Measurements from ENCODE around the gene ZNF273.
"Not testable (repeated sequence)": the region's sequence is repeated elsewhere in the genome, so short reads cannot be mapped to it uniquely, and the experiment has no call there.

The ZNF273 gene

DNA sequence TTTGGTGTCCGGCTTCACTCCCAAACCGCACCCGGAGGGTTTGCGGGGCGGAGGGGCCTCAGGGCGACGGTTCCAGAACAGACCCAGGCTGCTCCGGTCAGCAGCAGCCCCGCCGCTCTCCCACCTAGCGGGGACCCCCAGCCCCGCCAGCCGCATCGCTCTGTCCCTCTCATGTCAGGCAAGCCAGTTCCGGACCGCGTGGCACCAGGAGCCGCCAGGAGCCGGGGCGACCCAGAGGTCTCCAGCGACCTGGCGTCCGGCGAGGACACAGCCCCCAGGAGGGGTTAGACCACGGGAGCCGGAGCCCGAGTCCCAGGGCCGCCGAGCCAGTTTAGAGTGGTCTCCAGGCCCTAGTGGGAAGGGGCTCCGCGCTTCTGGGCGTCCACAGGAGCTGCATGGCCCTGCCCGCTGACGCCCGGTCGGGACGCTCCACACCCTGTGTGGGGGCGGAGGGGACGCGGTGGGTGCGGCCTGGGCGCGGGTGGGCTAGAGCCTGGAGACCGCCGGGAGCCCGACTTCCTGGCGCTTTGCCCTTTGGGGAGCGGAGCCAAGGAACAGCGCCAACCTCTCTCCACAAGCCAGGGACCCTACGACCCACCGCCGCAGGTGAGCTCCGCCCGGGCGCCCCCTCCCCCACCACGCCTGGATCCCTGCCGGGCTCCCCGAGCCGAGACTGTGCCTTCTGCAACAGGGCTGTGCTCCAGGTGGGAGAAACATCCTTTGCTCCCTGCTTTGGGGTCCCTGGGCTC is 44.4 kb downstream of the ZNF273 start:
- no peak for DNase-seq

- not testable (repeated sequence) for DNase-seq
These were observed 45.7 kb downstream of the ZNF273 start for GRCh38 chr7:64948774-64949173.

DNA sequence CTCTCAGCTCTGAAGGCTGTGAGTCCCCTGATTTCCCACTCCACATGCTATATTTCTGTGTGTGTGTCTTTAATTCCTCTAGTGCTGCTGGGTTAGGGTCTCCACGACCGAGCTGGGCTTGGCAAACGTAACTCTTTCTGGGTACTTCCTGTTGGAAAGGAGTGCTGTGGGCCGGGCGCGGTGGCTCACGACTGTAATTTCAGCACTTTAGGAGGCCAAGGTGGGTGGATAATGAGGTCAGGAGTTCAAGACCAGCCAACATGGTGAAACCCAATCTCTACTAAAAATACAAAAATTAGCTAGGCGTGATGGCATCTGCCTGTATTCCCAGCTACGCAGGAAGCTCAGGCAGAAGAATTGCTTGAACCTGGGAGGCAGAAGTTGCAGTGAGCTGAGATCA is 47.6 kb downstream of the ZNF273 start:
- not testable (repeated sequence) for DNase-seq

GRCh38 chr7:64951250-64951848 is 48.3 kb downstream of the ZNF273 start:
- no peak for DNase-seq

DNA sequence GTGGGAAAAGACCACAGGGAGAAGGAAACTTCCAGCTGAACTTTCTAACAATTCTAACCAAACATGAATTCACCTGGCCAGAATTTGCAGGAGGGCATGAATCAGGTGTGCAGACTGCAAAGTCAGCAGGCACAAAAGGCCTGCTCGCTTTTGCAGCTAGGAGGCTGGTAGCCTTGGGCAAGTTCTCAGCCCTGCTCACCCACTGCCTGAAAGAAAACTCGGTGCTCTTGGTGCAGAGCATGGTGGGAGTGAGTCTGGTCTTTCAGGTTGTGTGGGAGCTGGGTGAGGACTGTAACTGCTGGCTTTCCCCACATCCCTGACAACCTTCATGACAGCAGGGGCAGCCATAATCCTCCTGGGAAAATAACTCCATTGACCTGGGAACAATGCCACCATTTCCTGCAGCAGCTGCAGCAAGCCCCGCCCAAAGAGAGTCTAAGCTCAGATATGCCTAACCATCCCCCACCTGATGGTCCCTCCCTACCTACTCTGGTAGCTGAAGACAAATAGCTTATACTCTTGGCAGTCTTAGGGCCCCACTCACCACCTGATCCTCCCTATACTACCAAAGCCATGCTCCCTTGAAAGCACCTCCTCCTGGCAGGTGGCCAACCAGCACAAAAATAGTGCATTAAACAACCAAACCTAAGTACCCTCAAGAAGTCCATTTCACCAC is 56.1 kb downstream of the ZNF273 start:
- DNase-seq, result no peak

GRCh38 chr7:64965594-64965993 is 62.5 kb downstream of the ZNF273 start:
- DNase-seq, result no peak

GRCh38 chr7:64978497-64979203 is 75.6 kb downstream of the ZNF273 start:
- DNase-seq, result no peak

Data from GDM1 (cell line).